Endometrium (tissue), 2 donors: ENCODE data around the gene MEA1.
"Not testable (repeated sequence)": the region's sequence is repeated elsewhere in the genome, so short reads cannot be mapped to it uniquely, and the experiment has no call there.

Source experiments
- FAIRE-seq: peaks from 2 replicates; lab custom pipeline; 2012; peaks lifted over from hg19 to GRCh38; lab: Jason Lieb, UNC
- donor health status: control.
- donor health status: control.

Gene MEA1

GRCh38 chr6:43009124-43009523, 4.6 kb downstream of the MEA1 start:
- no peak for FAIRE-seq

GRCh38 chr6:43007126-43007525, 6.6 kb downstream of the MEA1 start:
- no peak for FAIRE-seq

- FAIRE-seq: no peak
These were observed 7.5 kb downstream of the MEA1 start for GRCh38 chr6:43006251-43006650.

GRCh38 chr6:43005844-43006243, 7.9 kb downstream of the MEA1 start:
- no peak for FAIRE-seq

- FAIRE-seq: no peak
These were observed 11.9 kb downstream of the MEA1 start for GRCh38 chr6:43001843-43002242.

GRCh38 chr6:42998205-42998604, 15.5 kb downstream of the MEA1 start:
- not testable (repeated sequence) for FAIRE-seq

- no peak for FAIRE-seq
These were observed 17.2 kb downstream of the MEA1 start for GRCh38 chr6:42996513-42996912.

GRCh38 chr6:42993445-42993844, 20.3 kb downstream of the MEA1 start:
- no peak for FAIRE-seq

GRCh38 chr6:42989923-42990322, 23.8 kb downstream of the MEA1 start:
- FAIRE-seq: no peak

GRCh38 chr6:42988486-42989020, 25.2 kb downstream of the MEA1 start:
- no peak for FAIRE-seq

- FAIRE-seq: no peak
These were observed 26.0 kb downstream of the MEA1 start for GRCh38 chr6:42987533-42988451.

GRCh38 chr6:42984924-42985475, 28.7 kb downstream of the MEA1 start:
- FAIRE-seq: no peak

- peak; percentile 94 for FAIRE-seq
These were observed 29.5 kb downstream of the MEA1 start, which contains the start of gene PPP2R5D for GRCh38 chr6:42984001-42984923. Gene PPP2R5D (plus strand): TSS chr6:42984570. CDS start chr6:42984678, 108 bp downstream.

GRCh38 chr6:42981836-42982235, 31.9 kb downstream of the MEA1 start:
- FAIRE-seq: no peak

GRCh38 chr6:42979523-42980177, 34.1 kb downstream of the MEA1 start:
- FAIRE-seq: no peak

- no peak for FAIRE-seq
These were observed 34.8 kb downstream of the MEA1 start, which contains the start of gene PEX6 for GRCh38 chr6:42978839-42979522. Gene PEX6 (minus strand): TSS chr6:42979181. CDS start chr6:42979150, 31 bp downstream.

- no peak for FAIRE-seq
These were observed 35.3 kb downstream of the MEA1 start for GRCh38 chr6:42978487-42978838.

GRCh38 chr6:42974919-42975505, 38.7 kb downstream of the MEA1 start:
- FAIRE-seq: no peak

GRCh38 chr6:42973926-42974325, 39.8 kb downstream of the MEA1 start:
- no peak for FAIRE-seq

- FAIRE-seq: no peak
These were observed 41.9 kb downstream of the MEA1 start for GRCh38 chr6:42971746-42972327.
